ENCODE measurements around the gene ZNF474.
A peak's percentile ranks its signal among the peaks of the same experiment; 100 is the strongest.
"Not testable (repeated sequence)": the region's sequence is repeated elsewhere in the genome, so short reads cannot be mapped to it uniquely, and the experiment has no call there.

The ZNF474 gene

DNA sequence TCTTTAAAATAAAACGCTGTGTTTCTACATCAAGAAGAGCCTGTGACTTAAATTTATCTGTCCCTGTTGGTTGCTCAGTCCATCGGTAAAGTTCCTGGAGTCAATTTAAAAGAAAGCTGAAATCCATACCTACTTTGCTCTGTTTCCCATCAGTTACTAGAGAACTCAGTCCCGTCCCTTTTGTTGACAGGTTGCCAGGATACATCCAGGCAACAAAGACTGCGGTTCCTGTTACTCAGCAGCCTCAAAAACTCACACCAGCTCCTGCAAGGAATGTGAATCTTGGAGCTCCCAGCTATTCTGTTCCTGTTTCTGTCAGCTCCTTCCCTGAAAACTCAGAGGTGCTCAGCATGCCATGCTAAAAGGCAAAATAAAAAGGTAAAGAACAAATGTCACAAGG, at the start of gene ZNF474:
TSS of gene ZNF474 (plus strand) at position 241 of the 400 bp plus-strand sequence. CDS start 22,445 bp downstream, outside the sequence.
- DNase-seq (ENCODE audit: low read depth), result peak; percentile 95

DNA sequence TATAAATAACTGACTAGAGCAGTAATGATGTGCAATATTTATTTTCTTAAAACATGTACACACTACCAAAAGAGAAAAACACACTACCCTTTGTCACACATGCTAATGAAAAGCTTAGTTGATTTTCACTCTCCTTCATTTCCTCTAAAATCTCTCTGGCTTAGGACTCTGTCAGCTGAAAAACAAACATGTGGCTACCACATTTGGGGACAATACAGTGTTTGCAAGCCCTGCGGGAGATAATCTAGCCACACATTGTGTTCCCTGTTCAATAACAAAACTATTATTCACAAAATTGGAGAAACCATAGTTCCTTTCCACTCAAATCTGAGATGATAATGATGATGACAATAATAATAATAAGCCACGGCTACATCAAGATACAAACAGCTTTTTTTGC, 47.8 kb upstream of the ZNF474 start:
- DNase-seq (ENCODE audit: low read depth), result no peak

GRCh38 chr5:122083535-122083934, 45.8 kb upstream of the ZNF474 start:
- no peak for DNase-seq (ENCODE audit: low read depth)

DNA sequence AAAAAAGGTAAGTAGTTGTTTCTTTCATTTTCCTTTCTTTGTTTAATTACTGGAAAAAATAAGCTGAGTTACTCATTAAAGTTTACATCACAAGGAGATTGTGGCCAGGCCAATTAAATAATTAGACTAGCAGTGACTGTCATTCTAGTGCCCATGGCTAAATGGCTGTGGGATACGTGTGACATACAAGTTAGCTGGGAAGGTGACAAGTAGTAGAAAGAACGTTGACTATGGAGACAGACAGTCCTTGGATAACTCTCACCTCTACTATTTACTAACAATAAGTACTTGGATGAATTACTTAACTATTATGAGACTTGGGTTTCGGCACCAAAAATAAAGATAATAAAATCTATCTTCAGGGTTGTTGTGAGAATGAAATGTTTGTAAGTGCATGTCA, 44.3 kb upstream of the ZNF474 start:
- DNase-seq (ENCODE audit: low read depth), result no peak

DNA sequence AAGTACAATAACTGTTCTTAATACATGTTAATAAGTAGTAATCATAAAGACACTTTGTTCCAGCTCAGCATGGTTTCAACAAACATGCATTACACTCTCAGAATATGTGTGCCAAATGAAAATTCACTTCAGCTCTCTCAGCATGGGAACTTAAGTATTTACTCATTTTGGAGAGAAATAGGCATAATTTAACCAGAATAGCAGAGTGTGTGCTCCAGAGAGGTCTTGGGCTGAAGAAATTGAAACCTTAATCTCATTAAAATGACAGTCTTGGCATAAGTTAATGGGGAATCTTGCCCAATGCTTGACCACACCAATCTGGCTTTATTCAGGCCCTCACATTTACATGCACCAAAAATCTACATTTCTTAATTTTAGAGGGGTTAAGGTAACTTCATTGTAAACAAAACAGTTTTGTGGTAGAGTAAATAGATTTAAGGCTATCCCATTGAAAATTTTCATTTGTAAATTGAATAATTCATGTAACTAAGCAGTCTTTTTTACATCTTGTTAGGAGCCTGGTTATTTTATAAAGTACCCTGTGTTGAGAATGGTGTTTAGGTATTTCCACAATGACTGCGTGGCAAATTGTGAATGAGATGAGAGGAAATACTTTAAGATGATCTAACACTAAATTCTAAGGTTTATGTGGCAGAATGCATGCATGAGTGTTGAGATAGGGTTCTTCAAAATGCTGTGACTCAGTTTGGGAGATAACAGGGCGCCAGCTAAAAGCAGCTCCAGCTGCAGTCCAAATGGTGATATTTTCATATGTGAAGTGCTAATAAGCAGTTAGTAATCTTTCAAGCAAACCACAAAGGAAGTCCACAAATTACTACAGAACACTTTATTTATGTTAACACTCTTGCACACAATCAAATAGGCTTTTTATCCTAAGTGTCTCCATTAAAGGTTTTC, 40.0 kb upstream of the ZNF474 start:
- peak; percentile 94 for DNase-seq (ENCODE audit: low read depth)

DNA sequence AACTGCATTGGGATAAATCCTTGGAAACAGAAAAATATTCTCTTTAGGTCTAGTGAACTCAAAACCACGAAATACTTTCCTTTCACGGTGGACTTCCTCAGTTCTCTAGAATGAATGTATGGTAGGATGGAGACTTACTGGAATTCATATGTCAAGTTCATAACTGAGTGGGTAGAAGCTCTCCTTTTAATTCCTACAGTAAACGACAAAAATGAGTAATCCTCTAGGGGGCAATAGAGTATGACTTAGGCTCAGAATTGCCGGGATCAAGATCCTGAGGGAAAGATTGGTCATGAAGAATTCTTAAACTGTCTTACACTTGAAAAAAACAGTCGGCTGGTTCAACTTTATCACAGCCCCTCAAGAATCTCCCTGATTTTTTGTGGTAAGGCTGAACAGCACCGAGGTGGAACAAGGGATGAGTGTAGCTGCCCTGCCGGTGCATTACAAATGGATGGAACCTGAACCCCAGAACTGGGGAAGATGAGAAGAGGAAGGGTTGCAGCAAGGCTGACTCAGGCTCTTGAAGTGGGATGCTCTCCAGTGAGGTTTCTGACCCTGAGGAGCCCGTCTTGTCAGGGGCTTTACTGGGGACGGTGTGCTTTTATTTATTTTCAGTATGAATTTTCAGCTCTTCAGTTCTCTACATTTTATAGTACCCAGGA, 37.3 kb upstream of the ZNF474 start:
- no peak for DNase-seq (ENCODE audit: low read depth)

- peak; percentile 84 for DNase-seq (ENCODE audit: low read depth)
Measured at GRCh38 chr5:122093415-122094180, 35.7 kb upstream of the ZNF474 start.

- not testable (repeated sequence) for DNase-seq (ENCODE audit: low read depth)
Measured at GRCh38 chr5:122094251-122094650, 35.1 kb upstream of the ZNF474 start.

GRCh38 chr5:122095158-122095557, 34.2 kb upstream of the ZNF474 start:
- no peak for DNase-seq (ENCODE audit: low read depth)

DNA sequence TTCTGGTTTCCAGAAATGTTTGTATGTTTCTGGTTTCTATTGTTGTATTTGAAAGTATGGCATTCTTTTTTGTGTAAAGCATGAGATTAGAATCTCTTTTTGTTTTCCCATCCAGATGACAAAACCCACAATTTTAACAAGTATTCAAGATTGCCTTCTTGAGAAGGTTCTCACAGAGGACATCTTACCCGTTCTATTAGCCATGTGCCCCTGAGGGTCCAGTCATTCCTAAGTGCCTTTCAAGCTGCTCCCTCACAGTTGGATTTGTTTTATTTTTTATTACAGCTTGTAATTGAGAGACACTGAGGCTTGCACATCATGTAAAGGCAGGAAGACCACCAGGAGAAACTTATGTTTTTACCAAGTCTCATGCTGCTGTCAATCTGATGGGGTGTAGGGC, 32.0 kb upstream of the ZNF474 start:
- no peak for DNase-seq (ENCODE audit: low read depth)

DNA sequence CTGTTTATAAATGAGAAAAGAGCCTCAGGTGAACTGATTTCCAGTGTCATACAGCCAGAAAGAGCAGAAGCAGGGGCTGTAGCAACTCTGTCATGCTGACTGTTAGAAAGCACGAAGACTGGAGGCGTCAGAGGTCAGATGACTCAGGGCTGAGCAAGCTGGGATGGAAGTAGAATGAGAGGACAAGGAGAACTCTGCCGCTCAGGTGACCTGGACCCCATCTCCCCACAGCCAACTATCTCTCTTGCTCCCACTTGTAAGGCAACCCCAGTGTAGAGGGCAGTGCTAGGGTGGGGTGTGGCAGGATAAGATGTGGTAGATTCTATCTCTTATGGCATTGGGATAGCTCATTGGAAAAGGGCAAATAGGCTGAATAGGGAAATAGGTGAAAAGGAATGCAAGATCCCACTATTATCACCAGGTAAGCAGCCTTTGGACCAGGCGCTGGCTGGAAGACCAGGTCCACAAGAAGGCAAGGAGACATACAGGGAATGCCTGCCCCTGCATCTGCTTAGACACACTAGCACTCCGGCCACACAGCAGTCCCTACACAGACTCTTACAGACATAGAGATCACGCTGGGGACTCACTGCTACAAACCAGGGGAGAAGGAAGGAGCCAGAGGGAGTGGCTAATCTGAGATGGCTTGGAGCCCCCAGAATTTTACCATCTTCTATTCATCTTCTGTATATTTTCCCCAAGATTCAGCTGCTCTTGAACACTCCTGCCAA, 30.1 kb upstream of the ZNF474 start:
- no peak for DNase-seq (ENCODE audit: low read depth)

- DNase-seq (ENCODE audit: low read depth), result no peak
Measured at GRCh38 chr5:122101636-122102285, 27.6 kb upstream of the ZNF474 start.

GRCh38 chr5:122102825-122103224, 26.5 kb upstream of the ZNF474 start:
- peak; percentile 93 for DNase-seq (ENCODE audit: low read depth)

- no peak for DNase-seq (ENCODE audit: low read depth)
Measured at GRCh38 chr5:122105909-122106308, 23.4 kb upstream of the ZNF474 start.

GRCh38 chr5:122107016-122107415, 22.3 kb upstream of the ZNF474 start:
- no peak for DNase-seq (ENCODE audit: low read depth)

GRCh38 chr5:122110987-122111386, 18.4 kb upstream of the ZNF474 start:
- no peak for DNase-seq (ENCODE audit: low read depth)

DNA sequence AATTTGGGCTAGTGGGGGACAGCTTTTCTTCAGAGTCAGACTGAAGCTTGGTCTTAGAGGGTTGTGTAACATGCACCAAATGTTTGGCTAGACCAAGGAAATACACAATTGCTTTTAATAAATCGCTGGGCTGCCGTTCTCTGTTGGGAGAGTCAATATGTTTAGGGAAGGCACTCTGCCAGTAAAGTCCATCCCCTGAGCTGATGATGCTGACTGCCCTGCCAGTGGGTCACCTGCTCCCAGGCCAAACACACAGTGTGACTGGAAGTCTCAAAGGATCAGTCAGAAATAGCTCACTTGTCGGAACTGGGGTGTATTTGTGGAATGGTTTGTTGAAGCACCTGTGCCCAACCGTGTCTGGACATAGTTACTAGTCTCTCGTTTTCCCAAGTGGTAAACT, 17.9 kb upstream of the ZNF474 start:
- no peak for DNase-seq (ENCODE audit: low read depth)

DNA sequence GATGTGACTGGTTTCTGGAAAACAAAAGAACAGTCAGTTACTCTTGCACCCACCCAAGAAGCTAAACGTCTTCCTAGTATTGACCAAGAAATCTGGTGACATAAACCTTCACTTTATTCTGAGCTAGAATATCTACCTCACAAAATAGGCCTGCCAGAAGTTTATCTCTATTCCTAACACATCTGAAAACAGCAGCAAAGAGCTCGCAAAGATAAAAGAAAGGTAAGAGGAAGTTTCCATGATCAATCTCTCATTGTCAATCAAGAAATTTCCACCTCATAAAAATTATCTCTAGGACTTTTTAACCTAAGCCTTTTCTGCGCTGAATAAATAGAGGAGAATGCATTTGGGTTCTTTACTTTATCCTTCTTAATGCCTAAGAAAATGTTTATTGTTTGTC, 17.3 kb upstream of the ZNF474 start:
- DNase-seq (ENCODE audit: low read depth), result no peak

- no peak for DNase-seq (ENCODE audit: low read depth)
Measured at GRCh38 chr5:122112733-122113558, 16.4 kb upstream of the ZNF474 start.

DNA sequence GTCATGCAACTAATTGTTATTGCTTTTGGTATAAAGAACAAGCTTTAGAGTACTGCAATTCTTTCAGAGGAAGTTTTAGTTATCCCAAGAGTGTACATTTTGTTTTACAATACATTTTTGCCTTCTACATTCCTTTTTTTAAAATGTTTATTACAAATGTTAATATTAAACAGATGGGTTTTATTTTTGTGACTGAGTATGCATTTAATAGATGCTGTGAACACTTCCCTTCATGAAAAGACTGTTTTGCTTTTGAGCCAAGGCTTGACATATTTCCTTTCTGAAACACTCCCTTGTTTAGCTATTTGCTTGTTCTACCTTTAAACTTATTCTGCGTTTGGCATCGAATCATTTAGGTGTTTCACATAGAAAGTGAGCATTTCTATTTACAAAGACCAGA, 14.8 kb upstream of the ZNF474 start:
- no peak for DNase-seq (ENCODE audit: low read depth)
